ENCODE data around the gene PPIE. TPM values are rescaled to one million over a fixed set of nuclear protein-coding genes. Genes with fewer than 3 reads are reported as not detected.

Gene PPIE
- total RNA-seq, 1 experiment from 2014 or later = 80.7 TPM

DNA sequence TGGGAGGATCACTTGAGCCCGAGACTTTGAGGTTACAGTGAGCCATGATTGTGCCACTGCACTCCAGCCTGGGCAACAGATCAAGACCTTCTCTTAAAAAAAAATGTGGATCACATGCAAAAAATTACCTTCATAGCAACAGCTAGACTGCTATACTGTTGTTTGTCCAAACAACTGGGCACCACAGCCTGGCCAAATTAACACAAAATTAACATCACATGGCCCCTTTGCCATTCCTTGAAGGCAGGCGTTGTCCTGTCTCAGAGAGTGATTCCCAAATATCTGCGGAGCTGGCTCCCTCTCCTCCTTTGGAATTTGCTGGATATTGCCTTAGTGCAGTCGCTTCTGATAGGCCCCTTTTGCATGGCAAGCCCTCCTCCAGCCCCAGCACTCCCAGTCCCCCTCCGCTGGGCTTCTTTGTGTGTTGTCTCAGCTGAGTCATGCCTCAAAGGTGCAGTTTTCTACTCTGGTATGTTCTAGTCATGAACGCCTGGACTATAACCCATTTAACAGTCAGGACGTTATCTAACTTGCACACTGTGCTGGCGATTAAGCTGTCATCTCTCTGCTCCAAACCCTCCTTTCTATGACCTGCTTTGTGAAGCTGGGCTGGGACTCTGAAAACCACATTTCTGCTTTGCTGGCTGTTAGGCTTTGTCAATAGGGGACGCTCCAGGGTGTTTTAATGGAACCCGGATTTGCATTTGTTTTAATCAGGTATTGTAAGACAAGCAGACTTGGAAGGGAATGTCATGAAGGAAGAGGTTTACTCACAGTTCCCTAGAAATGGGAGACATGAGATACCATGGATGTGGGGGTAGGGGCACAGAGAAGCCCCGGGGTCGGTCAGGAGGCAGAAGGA is 27.3 kb upstream of the PPIE start:
- Histone ChIP-seq H3K9me3 (no peaks in the 10 kb centered on the region), H3K27me3 (peaks cover 15% of the 10 kb centered on the region), H3K4me3 (no peak overlapping the region), H3K36me3 (no peaks in the 10 kb centered on the region)
- no peak for DNase-seq

DNA sequence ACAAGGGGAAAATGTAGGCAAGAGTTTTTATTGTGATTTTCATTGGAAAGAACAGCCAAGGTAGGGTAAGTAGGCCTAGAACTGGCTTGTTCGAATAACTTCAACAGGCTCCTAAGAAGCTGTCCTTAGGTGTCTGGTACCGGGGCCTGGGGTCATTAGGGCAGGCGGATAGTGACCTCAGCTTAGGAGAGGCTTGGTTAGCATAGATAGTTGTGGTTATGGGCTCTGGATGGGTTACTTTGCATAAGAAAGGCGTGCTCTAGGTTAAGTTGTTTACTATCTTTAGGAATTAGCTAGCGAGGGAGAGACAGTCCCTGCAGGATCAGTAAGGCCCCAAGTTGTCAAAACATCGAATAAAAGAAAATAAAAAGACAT is 26.7 kb upstream of the PPIE start:
- H3K36me3 ChIP-seq = no peaks in the 10 kb centered on the region
- no peak for DNase-seq
- H3K4me3 ChIP-seq = no peak overlapping the region
- peaks cover 22% of the 10 kb centered on the region for H3K27me3 ChIP-seq
- no peaks in the 10 kb centered on the region for H3K9me3 ChIP-seq

DNA sequence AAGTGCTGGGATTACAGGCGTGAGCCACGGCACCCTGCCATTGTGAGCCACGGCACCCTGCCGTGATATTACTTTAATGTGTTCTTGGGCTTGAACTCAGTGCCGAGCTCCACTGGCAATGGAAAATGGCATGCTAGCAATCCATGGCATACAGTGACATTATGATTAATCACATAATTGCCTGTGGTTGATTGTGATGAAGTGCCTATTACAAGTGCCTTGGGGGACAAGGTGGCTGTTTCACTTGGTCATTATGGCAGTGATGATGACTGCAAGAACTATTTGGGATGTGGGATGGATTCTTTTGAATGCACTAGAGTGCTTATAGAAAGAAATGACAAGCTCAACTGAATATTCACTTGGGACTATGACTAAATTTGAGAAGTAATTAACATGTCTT is 25.1 kb upstream of the PPIE start:
- H3K36me3 ChIP-seq = no peaks in the 10 kb centered on the region
- no peaks in the 10 kb centered on the region for H3K9me3 ChIP-seq
- H3K27me3 ChIP-seq = peaks cover 35% of the 10 kb centered on the region
- no peak for DNase-seq
- no peak overlapping the region for H3K4me3 ChIP-seq

DNA sequence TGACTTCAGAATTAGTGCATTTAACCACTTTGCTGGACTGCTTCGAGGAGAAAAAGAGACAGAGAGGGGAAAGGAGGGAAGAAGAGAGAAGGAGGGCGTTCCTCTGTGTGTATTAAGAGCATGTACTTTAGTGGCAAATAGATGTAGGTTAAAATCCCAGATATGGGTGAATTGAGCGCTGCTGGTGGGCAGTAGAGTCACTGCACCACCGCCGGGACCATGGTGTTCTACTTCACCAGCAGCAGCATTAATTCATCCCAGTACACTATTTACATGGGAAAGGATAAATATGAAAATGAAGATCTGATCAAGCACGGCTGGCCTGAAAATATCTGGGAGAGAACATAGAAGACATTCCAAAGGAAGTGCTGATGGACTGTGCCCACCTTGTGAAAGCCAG is 20.9 kb upstream of the PPIE start:
- DNase-seq = no peak
- Histone ChIP-seq H3K36me3 (no peaks in the 10 kb centered on the region), H3K4me3 (no peak overlapping the region), H3K9me3 (no peaks in the 10 kb centered on the region), H3K27me3 (peaks cover 38% of the 10 kb centered on the region)

DNA sequence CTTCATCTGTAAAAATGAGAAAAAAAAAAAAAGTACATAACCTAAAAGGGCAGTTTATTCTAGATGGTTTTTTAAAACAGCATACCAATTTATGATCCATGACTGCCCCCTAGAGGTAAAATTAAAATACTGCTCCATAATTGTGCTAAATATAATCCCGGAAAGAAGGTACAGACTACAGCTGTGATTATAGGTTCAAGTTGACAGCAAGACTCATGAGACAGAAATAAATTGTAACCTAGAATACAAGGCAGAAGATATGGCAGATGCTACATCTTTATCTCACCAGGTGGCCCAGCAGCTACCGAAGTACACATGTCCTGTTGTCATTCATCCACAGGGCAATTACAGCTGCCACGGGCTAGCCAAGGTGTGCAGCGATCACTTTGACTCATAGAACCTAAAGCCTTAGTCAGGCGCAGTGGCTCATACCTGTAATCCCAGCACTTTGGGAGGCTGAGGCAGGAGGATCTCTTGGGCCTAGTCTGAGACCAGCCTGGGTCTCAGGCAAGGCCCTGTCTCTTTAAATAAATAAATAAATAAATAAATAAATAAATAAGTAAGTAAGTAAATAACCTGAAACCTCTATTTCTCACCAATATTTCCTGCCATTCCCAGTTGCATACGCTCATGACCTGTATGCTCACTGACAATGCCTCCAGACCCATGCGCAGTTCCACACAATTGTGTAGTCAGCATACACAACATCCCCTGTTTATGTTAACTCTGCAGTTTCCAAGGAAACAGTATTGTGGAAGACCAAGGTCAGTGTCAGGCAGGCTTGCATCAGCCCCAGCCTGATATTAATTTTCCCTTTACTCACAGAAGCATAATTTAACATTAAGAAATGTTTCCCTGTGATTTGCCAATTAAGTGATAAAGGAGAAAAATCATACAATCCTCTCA is 18.3 kb upstream of the PPIE start:
- H3K36me3 ChIP-seq = no peaks in the 10 kb centered on the region
- H3K9me3 ChIP-seq = no peaks in the 10 kb centered on the region; the same call in 1 of the 2 replicates
- peaks cover 35% of the 10 kb centered on the region for H3K27me3 ChIP-seq
- no peak for DNase-seq
- no peak overlapping the region for H3K4me3 ChIP-seq

DNA sequence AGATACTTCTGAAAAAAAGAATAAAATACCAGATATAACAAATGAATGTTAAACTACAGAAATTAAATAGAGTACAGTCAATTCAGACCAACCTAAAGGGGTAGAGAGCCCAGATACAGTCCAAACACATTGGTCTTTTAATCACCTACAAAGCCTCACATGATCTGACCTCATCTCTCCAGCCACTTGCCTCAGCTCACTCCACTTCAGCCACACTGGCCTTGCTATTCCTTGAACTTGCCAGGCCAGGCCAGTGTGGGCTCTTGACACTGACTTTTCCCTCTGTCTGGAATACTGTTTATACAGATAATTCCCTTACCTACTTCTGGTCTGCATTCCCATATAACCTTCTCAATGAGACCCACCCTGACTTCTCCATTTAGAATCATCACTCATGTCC is 17.0 kb upstream of the PPIE start:
- no peaks in the 10 kb centered on the region for H3K36me3 ChIP-seq
- H3K9me3 ChIP-seq = no peaks in the 10 kb centered on the region; the same call in 1 of the 2 replicates
- no peak overlapping the region for H3K4me3 ChIP-seq
- peaks cover 28% of the 10 kb centered on the region for H3K27me3 ChIP-seq
- no peak for DNase-seq

DNA sequence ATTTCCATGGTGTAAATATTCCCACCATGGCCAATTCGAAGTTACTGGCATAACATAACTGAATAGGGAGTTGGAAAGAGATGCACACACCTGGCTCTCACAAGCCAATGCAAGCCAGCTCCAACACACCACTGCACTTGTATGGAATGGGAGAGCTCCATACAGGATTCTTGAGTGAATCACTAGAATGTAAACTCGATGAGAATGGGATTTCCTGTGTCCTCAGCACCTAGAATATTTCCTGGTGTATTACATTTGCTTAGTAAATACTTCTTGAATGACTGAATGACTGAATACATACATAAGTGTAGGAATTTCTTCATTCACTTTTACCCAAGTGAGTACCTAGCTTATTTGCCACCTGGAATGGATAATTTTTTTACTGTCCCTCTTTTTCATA is 16.2 kb upstream of the PPIE start:
- H3K36me3 ChIP-seq = no peaks in the 10 kb centered on the region
- no peaks in the 10 kb centered on the region; the same call in 1 of the 2 replicates for H3K9me3 ChIP-seq
- no peak for DNase-seq
- H3K27me3 ChIP-seq = peaks cover 25% of the 10 kb centered on the region
- no peak overlapping the region for H3K4me3 ChIP-seq

DNA sequence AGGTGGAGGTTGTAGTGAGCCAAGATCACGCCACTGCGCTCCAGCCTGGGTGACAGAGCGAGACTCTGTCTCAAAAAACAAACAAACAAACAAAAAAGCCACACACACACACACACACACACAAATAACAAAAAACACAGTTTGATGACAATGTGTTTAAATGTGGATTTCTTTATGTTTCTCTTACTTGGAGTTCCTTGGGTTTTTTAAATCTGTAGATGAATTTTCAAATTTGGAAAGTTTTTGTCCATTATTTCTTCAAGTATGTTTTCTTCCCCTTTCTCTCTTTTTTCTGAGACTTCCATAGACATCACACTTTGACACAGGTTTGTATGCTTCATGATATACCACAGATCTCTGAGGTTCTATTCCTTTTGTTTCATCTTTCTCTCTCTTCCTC is 12.1 kb upstream of the PPIE start:
- Histone ChIP-seq H3K27me3 (peaks cover 24% of the 10 kb centered on the region), H3K4me3 (no peak overlapping the region), H3K36me3 (no peaks in the 10 kb centered on the region), H3K9me3 (peaks cover 3% of the 10 kb centered on the region)
- no peak for DNase-seq

DNA sequence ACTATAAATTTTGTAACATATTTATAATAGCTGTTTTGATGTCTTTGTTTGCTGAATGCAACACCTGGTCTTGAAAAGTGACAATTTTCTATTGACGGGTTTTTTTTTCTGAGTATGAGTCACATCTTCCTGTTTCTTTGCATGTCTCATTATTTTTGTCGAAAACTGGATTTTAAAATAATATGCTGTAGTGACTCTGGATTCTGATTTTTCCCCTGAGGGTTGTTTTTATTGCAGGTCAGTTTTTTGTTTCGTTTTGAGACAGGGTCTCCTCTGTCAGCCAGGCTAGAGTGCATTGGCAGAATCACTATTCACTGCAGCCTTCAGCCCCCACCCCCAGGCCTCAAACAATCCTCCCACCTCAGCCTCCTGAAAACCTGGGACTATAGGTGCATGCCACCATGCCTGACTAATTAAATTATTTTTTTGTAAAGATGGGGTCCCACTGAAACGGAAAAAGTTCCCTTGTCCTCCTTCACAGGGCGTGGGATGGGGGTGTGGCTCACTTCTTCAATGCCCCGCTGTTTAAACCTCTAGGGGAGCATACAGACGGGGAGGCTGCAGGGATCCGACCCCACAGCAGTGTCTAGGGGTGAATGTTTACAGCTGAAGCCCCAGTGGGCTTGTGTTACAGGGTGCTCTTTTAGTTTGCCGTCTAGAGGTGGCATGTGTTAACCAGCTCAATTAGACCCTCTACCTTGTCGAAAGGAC is 11.3 kb upstream of the PPIE start:
- H3K27me3 ChIP-seq = peaks cover 24% of the 10 kb centered on the region

DNA sequence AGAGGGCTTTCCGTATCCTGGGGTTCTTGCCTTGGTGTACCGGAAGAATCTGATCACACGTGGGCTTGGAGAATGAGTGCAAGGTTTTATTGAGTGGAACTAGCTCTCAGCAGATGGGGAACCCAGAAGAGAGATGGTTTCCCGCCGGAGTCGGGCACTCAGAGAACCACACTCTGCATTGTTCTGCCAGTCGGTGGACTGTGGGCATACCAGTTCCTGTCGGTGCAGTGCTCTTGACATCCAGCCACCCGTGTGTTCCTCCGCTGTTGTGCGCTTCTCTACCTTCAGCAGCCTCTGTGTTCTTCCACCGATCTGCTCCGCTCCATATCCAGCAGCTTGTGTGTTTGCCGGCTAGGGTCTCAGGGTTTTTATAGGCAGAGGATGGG is 10.8 kb upstream of the PPIE start:
- Histone ChIP-seq H3K9me3 (peaks cover 3% of the 10 kb centered on the region), H3K4me3 (no peak overlapping the region), H3K27me3 (peaks cover 24% of the 10 kb centered on the region), H3K36me3 (no peaks in the 10 kb centered on the region)
- DNase-seq = no peak

More for the DNA sequence above, 11.3 kb upstream of the PPIE start:
- Histone ChIP-seq H3K4me3 (no peak overlapping the region), H3K9me3 (peaks cover 3% of the 10 kb centered on the region), H3K36me3 (no peaks in the 10 kb centered on the region)
- no peak for DNase-seq

DNA sequence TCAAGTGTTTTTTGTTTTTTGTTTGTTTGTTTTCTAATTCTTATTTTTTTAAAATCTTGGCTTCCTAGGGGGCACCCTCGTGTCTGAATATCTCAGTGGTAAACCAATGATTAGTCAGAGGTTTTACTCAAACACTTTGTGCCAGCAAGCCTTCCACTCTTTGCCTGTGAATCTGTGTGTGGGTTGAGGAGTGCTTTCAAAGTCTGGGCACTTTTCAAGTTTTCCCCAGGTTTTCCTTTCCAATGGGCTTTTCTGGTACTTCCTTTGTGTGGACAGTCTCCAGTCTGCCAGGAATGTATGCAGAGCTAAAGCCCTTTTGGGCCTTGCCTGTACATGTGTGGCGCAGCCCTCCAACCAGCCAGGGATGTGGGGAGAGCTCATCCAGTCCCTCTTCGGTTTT is 9.7 kb upstream of the PPIE start:
- Histone ChIP-seq H3K27me3 (peaks cover 24% of the 10 kb centered on the region), H3K36me3 (no peaks in the 10 kb centered on the region), H3K9me3 (peaks cover 3% of the 10 kb centered on the region), H3K4me3 (no peak overlapping the region)
- peak; percentile 55 for DNase-seq

DNA sequence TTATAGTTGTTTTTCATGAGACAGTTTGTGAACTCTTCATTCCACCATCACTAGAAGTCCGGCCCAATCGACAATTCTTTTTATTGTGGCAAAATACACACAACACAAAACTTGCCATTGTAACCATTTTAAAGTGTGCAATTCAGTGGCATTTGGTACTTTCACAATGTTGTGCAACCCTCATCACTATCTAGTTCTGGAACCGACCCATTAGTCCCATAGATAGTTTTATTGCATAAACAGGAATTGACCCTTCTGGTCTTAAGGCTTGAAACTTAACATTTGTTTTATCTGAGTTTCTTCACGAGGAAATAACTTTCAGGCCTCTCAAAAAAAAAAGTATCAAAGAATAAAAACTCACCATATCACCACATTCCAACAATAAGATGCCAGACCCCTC is 8.8 kb upstream of the PPIE start:
- H3K9me3 ChIP-seq = peaks cover 3% of the 10 kb centered on the region; the same call in 1 of the 2 replicates
- H3K27me3 ChIP-seq = peaks cover 24% of the 10 kb centered on the region

DNA sequence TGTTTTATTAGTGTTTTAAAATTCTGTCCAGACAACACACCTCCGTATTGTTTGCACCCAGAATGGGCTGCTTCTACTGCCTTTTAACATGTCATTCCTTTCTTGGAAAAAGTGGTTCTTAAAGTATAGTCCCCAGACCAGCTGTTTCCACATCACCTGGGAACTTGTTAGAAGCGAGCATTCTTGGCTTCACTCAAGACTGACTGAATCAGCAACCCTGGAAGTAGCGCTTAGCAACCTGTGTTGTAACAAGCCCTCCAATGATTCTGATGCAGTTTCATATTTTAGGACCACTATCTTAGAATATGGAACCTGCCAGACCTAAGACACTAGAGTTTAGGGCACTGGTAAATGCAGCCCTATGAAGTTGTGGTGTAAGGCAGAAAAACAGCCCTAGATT is 6.0 kb upstream of the PPIE start:
- peaks cover 3% of the 10 kb centered on the region; the same call in 1 of the 2 replicates for H3K9me3 ChIP-seq
- no peak for DNase-seq
- H3K27me3 ChIP-seq = peaks cover 8% of the 10 kb centered on the region
- no peak overlapping the region for H3K4me3 ChIP-seq
- no peaks in the 10 kb centered on the region for H3K36me3 ChIP-seq

More for the DNA sequence above, 8.8 kb upstream of the PPIE start:
- no peak overlapping the region for H3K4me3 ChIP-seq
- H3K36me3 ChIP-seq = no peaks in the 10 kb centered on the region
- DNase-seq = no peak

DNA sequence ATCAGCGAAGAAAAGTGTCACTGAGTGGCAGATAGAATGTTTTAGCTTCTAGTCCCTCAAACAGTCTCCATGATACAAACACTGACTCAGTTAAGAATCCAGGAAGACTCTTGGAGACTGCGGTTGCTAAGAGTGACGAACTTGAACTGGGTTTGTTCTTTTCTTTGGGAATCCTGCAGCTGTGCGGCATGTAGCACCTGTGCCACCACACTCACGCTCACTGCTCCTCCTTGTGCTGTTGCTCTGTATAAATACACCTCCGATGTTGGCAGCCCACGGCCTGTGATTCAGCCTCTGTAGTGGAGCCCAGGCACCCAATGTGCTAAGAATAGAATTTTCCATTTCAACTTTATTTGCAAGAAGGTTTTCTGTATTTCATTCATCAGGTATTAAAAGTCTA is 5.5 kb upstream of the PPIE start:
- H3K9me3 ChIP-seq = peaks cover 3% of the 10 kb centered on the region; the same call in 1 of the 2 replicates
- no peak overlapping the region for H3K4me3 ChIP-seq
- H3K27me3 ChIP-seq = peaks cover 4% of the 10 kb centered on the region
- peak; percentile 53 for DNase-seq
- H3K36me3 ChIP-seq = no peaks in the 10 kb centered on the region

DNA sequence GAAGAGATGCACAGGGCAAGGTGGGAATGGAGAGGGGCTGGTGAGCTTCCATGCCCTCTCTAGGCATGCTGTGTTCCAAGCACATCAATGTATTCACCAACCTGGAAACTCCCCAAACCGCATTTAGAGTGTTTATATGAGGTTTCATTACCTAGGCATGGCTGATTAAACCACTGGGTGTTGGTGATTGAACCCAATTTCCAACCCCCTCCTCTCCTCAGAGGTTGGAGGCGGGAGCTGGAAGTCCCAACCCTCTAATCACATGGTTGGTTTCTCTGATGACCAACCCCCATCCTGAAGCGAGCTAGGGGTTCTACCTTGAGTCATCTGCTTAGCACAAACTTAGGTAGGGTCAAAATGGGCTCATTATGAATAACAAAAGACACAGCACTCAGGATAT is 3.0 kb upstream of the PPIE start:
- DNase-seq = peak; percentile 61
- H3K4me3 ChIP-seq = no peak overlapping the region
- H3K9me3 ChIP-seq = 0 out of 2 replicates have a peak, but pooled peaks cover under 1% of the 10 kb centered on the region
- H3K36me3 ChIP-seq = peaks cover 10% of the 10 kb centered on the region
- H3K27me3 ChIP-seq = no peaks in the 10 kb centered on the region

DNA sequence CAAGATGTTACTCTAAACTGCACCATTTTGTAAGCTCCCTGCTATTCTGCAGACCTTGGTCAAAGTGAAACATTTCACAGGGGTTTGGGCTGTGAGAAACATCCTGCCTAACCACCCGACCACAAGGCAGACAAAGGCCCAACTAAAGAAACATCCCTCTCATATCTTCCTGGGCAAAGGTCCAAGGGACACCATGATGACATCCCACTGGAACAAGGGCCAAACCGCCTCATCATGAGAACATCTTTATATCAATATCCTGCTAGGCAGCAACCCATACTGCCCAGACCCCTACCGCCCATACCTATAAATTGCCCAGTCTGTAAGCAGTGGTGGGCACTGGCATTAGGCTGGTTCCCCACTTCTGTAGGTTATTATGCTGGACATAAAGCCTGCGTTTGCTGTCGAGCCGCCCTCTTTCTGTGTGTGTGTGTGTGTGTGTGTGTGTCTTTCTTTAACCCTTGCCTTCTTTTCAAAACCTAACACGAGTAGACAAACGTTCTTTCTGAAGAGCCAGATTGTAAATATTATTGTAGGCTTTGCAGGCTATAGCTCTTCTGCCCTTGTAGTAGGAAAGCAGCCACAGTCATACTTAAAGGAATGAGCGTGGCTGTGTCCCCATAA is 1.0 kb upstream of the PPIE start:
- Histone ChIP-seq H3K36me3 (peaks cover 26% of the 10 kb centered on the region), H3K9me3 (no peaks in the 10 kb centered on the region), H3K4me3 (no peak overlapping the region; the same call in 1 of the 2 replicates), H3K27me3 (no peaks in the 10 kb centered on the region)
- DNase-seq = peak; percentile 70

Measured in MG63 (cell line).